Right atrium auricular region (tissue), 2 donors: Measurements from ENCODE around the gene HSF2BP. TPM values are rescaled to one million over a fixed set of nuclear protein-coding genes. Genes with fewer than 3 reads are reported as not detected.
"Not testable (repeated sequence)": the region's sequence is repeated elsewhere in the genome, so short reads cannot be mapped to it uniquely, and the experiment has no call there.

Experiments
- DNase-seq: peaks from one replicate; pipeline ENCODE4 v3.0.0-alpha.2; 2019; ENCODE audit warnings: low spot score
- H3K27ac ChIP-seq, 2 donors: fragments of 200-600 bp; sonication (generic); 1 replicate in 1 of 2; 2 replicates in 1 of 2; pipeline ENCODE4 v1.5.1; 2016 to 2019
- H3K27me3 ChIP-seq, 2 donors: fragments of 200-600 bp; sonication (generic); one replicate each; pipeline versions ENCODE4 v1.5.1 to v1.6.0; 2017 to 2019
- H3K36me3 ChIP-seq: fragments of 200-600 bp; sonication (generic); one replicate; pipeline ENCODE4 v1.5.1; 2016
- H3K4me1 ChIP-seq, 2 donors: fragments of 200-600 bp; sonication (generic); one replicate each; pipeline versions ENCODE4 v1.5.1 to v1.6.0; 2017 to 2019
- H3K4me3 ChIP-seq, 2 donors: fragments of 200-600 bp; sonication (generic); 1 replicate in 1 of 2; 2 replicates in 1 of 2; pipeline ENCODE4 v1.5.1; 2017 to 2019; ENCODE audit warnings: mild to moderate bottlenecking in 1 of 2, moderate library complexity in 1 of 2
- H3K9me3 ChIP-seq, 2 donors: fragments of 200-600 bp; sonication (generic); one replicate each; pipeline ENCODE4 v1.5.1; 2019
- CTCF ChIP-seq, 2 donors: fragments of 200-600 bp; sonication (generic); IDR thresholded peaks; one replicate each; pipeline ENCODE4 v1.5.1; 2019; ENCODE audit warnings: antibody characterized with exemption in 2 of 2
- total RNA-seq, 2 donors: library from RNA; depleted of rRNA; stranded (reverse); fragments of >200 nt; gene quantifications; one replicate each; pipeline ENCODE4 v1.1.0, GENCODE V29; 2016

HSF2BP gene
- total RNA-seq, 2 donors from 2014 or later = 0.44 to 0.67 TPM

DNA sequence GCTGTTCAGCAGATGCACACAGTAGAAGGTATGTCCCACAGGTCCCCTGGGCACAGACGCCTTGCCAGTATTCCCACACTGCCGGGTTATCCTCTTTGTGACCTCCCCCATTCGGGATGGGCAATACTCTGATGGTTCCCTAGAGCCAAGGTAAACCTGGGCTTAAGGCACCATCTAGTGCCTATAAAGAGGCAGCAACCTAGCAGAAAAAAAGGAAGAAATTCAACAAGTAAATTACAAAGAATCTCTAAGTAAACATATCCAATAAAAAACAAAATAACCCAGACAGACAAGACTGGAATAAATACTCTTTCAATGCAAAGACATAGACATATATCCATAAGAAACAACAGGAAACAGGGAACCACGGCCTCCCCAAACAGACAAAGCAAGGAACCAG, 39.4 kb downstream of the HSF2BP start:
- no peak for TF ChIP-seq CTCF (IDR thresholded peaks at IDR 0.05)
- DNase-seq = no peak
- no peaks in the 10 kb centered on the region for H3K4me1 ChIP-seq
- no peak overlapping the region for H3K4me3 ChIP-seq
- H3K9me3 ChIP-seq = peaks cover 5 to 17% of the 10 kb centered on the region in 2 donors
- no peak overlapping the region for H3K27ac ChIP-seq
- H3K36me3 ChIP-seq = no peaks in the 10 kb centered on the region
- H3K27me3 ChIP-seq = no peaks in the 10 kb centered on the region

GRCh38 chr21:43619344-43619743, 39.9 kb downstream of the HSF2BP start:
- no peaks in the 10 kb centered on the region for H3K4me1 ChIP-seq
- no peak for TF ChIP-seq CTCF (IDR thresholded peaks at IDR 0.05)

GRCh38 chr21:43618940-43619339, 40.3 kb downstream of the HSF2BP start:
- Histone ChIP-seq H3K27me3 (no peaks in the 10 kb centered on the region), H3K27ac (no peak overlapping the region), H3K36me3 (no peaks in the 10 kb centered on the region), H3K4me3 (no peak overlapping the region), H3K9me3 (peaks cover 5 to 17% of the 10 kb centered on the region in 2 donors), H3K4me1 (no peaks in the 10 kb centered on the region)
- no peak for DNase-seq
- no peak for TF ChIP-seq CTCF (IDR thresholded peaks at IDR 0.05)

More at GRCh38 chr21:43619344-43619743, 39.9 kb downstream of the HSF2BP start:
- H3K36me3 ChIP-seq = no peaks in the 10 kb centered on the region
- H3K9me3 ChIP-seq = peaks cover 5 to 17% of the 10 kb centered on the region in 2 donors
- no peak for DNase-seq
- H3K27me3 ChIP-seq = no peaks in the 10 kb centered on the region
- no peak overlapping the region for H3K27ac ChIP-seq
- no peak overlapping the region for H3K4me3 ChIP-seq

DNA sequence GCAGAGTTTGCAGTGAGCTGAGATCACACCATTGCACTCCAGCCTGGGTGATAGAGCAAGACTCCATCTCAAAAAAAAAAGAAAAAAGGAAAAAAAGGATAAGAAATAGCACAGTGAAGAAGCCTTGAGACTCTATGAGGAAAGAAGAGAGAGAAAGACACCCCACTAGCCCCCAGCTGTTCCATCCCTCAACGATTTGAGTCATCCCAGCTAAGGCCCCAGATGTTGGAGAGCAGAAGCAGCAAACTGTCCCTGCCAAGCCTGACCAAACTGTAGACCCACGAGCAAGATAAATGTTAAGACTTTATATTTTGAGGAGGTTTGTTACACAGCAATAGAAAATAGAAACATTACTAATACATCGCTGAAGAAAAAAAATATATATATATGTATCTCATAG, 42.4 kb downstream of the HSF2BP start:
- H3K36me3 ChIP-seq, H3K4me1 ChIP-seq, DNase-seq, H3K4me3 ChIP-seq, H3K27ac ChIP-seq, H3K27me3 ChIP-seq: not testable (repeated sequence)
- peaks cover 5 to 17% of the 10 kb centered on the region in 2 donors for H3K9me3 ChIP-seq

DNA sequence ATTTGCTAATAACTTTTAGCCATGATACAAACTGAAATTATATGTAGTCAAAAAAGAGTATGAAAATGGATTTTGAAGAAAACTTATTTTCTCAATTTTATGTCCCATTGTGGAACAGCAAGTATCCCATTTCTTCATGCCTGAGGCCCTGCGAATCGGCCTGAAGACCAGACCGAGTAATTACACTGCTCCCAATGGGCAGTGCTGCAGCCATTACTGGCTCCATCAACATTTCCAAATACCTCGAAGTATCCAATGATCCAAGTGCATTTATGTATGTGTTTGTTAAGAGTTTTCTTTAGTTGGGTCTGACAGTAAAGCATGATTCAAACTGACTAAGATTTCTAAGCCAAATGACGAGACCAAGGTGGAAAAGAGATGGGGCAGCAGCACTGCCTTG, 44.4 kb downstream of the HSF2BP start:
- Histone ChIP-seq H3K36me3 (no peaks in the 10 kb centered on the region), H3K4me1 (peaks cover 0 to 3% of the 10 kb centered on the region in 2 donors), H3K27ac (no peak overlapping the region), H3K27me3 (no peaks in the 10 kb centered on the region), H3K9me3 (peaks cover 0 to 2% of the 10 kb centered on the region in 2 donors), H3K4me3 (no peak overlapping the region)
- no peak for TF ChIP-seq CTCF (IDR thresholded peaks at IDR 0.05)
- no peak for DNase-seq

GRCh38 chr21:43613755-43614638, 45.3 kb downstream of the HSF2BP start:
- Histone ChIP-seq H3K4me3 (no peak overlapping the region), H3K27ac (no peak overlapping the region), H3K36me3 (no peaks in the 10 kb centered on the region), H3K27me3 (no peaks in the 10 kb centered on the region), H3K9me3 (no peaks in the 10 kb centered on the region), H3K4me1 (peaks cover 0 to 11% of the 10 kb centered on the region in 2 donors)
- TF ChIP-seq CTCF (IDR thresholded peaks at IDR 0.05) = no peak
- no peak for DNase-seq
